ENCODE measurements around the gene TSNAXIP1.

TSNAXIP1 gene

GRCh38 chr16:67872631-67873434 lies 66.1 kb downstream of the TSNAXIP1 start, which contains the start of gene EDC4 (continued):
- peak; percentile 55; the same call in 1 of the 2 replicates for TF ChIP-seq ZBTB21 (tag by site-specific recombination; IDR thresholded peaks at IDR 0.05)
- peak; percentile 90 for TF ChIP-seq GLIS2 (tag by site-specific recombination; IDR thresholded peaks at IDR 0.05)
- TF ChIP-seq ZNF677 (tag by site-specific recombination; IDR thresholded peaks at IDR 0.05) = 0 out of 2 replicates have a peak, but pooled peaks have one; percentile 34
- 0 out of 2 replicates have a peak, but pooled peaks have one; percentile 66 for TF ChIP-seq ZNF626 (tag by site-specific recombination; IDR thresholded peaks at IDR 0.05)
- peak; percentile 68 for TF ChIP-seq ZEB2 (tag by site-specific recombination; IDR thresholded peaks at IDR 0.05)
- TF ChIP-seq, protein P1, sequence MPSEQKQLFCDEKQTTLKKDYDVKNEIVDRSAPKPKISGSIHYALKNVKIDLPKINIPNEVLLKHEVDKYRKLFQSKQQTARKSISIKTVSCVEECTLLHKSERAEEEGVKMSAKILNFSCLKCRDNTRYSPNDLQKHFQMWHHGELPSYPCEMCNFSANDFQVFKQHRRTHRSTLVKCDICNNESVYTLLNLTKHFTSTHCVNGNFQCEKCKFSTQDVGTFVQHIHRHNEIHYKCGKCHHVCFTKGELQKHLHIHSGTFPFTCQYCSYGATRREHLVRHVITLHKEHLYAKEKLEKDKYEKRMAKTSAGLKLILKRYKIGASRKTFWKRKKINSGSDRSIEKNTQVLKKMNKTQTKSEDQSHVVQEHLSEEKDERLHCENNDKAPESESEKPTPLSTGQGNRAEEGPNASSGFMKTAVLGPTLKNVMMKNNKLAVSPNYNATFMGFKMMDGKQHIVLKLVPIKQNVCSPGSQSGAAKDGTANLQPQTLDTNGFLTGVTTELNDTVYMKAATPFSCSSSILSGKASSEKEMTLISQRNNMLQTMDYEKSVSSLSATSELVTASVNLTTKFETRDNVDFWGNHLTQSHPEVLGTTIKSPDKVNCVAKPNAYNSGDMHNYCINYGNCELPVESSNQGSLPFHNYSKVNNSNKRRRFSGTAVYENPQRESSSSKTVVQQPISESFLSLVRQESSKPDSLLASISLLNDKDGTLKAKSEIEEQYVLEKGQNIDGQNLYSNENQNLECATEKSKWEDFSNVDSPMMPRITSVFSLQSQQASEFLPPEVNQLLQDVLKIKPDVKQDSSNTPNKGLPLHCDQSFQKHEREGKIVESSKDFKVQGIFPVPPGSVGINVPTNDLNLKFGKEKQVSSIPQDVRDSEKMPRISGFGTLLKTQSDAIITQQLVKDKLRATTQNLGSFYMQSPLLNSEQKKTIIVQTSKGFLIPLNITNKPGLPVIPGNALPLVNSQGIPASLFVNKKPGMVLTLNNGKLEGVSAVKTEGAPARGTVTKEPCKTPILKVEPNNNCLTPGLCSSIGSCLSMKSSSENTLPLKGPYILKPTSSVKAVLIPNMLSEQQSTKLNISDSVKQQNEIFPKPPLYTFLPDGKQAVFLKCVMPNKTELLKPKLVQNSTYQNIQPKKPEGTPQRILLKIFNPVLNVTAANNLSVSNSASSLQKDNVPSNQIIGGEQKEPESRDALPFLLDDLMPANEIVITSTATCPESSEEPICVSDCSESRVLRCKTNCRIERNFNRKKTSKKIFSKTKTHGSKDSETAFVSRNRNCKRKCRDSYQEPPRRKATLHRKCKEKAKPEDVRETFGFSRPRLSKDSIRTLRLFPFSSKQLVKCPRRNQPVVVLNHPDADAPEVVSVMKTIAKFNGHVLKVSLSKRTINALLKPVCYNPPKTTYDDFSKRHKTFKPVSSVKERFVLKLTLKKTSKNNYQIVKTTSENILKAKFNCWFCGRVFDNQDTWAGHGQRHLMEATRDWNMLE (tag by site-specific recombination; conservative IDR thresholded peaks at IDR 0.05; ENCODE audit: low read depth) = peak; percentile 51; the same call in 1 of the 2 replicates
- TF ChIP-seq TRIM28 (IDR thresholded peaks at IDR 0.05; ENCODE audit: borderline replicate concordance, low read length) = no peak
- peak; percentile 55; the same call in 1 of the 2 replicates for TF ChIP-seq GFI1B (tag by site-specific recombination; IDR thresholded peaks at IDR 0.05)
- 0 out of 2 replicates have a peak, but pooled peaks have one; percentile 18 for TF ChIP-seq OSR2 (tag by site-specific recombination; IDR thresholded peaks at IDR 0.05)
- TF ChIP-seq CTCF (tag by site-specific recombination; IDR thresholded peaks at IDR 0.05) = peak; percentile 6; the same call in 1 of the 2 replicates
- no peak for TF ChIP-seq ZNF658 (tag by site-specific recombination; IDR thresholded peaks at IDR 0.05)
- TF ChIP-seq ZNF184 (tag by site-specific recombination; IDR thresholded peaks at IDR 0.05) = peak; percentile 62; the same call in 1 of the 2 replicates
- TF ChIP-seq, protein P2, sequence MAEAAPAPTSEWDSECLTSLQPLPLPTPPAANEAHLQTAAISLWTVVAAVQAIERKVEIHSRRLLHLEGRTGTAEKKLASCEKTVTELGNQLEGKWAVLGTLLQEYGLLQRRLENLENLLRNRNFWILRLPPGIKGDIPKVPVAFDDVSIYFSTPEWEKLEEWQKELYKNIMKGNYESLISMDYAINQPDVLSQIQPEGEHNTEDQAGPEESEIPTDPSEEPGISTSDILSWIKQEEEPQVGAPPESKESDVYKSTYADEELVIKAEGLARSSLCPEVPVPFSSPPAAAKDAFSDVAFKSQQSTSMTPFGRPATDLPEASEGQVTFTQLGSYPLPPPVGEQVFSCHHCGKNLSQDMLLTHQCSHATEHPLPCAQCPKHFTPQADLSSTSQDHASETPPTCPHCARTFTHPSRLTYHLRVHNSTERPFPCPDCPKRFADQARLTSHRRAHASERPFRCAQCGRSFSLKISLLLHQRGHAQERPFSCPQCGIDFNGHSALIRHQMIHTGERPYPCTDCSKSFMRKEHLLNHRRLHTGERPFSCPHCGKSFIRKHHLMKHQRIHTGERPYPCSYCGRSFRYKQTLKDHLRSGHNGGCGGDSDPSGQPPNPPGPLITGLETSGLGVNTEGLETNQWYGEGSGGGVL (tag by site-specific recombination; IDR thresholded peaks at IDR 0.05) = peak; percentile 64
- TF ChIP-seq ZNF175 (tag by site-specific recombination; IDR thresholded peaks at IDR 0.05) = no peak
- TF ChIP-seq SP3 (tag by site-specific recombination; IDR thresholded peaks at IDR 0.05) = peak; percentile 86
- no peak for TF ChIP-seq ZNF776 (tag by site-specific recombination; IDR thresholded peaks at IDR 0.05; ENCODE audit: borderline replicate concordance)
- peak; percentile 90 for TF ChIP-seq ZNF335 (tag by site-specific recombination; conservative IDR thresholded peaks at IDR 0.05)
- TF ChIP-seq ZNF580 (tag by site-specific recombination; IDR thresholded peaks at IDR 0.05) = peak; percentile 99
- peak; percentile 77; the same call in 1 of the 2 replicates for TF ChIP-seq ZNF76 (tag by site-specific recombination; IDR thresholded peaks at IDR 0.05; ENCODE audit: borderline replicate concordance, low read depth)
- TF ChIP-seq, protein P3, sequence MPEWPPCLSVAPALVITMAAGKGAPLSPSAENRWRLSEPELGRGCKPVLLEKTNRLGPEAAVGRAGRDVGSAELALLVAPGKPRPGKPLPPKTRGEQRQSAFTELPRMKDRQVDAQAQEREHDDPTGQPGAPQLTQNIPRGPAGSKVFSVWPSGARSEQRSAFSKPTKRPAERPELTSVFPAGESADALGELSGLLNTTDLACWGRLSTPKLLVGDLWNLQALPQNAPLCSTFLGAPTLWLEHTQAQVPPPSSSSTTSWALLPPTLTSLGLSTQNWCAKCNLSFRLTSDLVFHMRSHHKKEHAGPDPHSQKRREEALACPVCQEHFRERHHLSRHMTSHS (tag by site-specific recombination; IDR thresholded peaks at IDR 0.05) = no peak
- TF ChIP-seq ZBTB1 (tag by site-specific recombination; IDR thresholded peaks at IDR 0.05) = no peak
- TF ChIP-seq, protein P4, sequence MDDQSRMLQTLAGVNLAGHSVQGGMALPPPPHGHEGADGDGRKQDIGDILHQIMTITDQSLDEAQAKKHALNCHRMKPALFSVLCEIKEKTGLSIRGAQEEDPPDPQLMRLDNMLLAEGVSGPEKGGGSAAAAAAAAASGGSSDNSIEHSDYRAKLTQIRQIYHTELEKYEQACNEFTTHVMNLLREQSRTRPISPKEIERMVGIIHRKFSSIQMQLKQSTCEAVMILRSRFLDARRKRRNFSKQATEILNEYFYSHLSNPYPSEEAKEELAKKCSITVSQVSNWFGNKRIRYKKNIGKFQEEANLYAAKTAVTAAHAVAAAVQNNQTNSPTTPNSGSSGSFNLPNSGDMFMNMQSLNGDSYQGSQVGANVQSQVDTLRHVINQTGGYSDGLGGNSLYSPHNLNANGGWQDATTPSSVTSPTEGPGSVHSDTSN (CRISPR knock-in tag; IDR thresholded peaks at IDR 0.05) = peak; percentile 58; the same call in 1 of the 2 replicates
- TF ChIP-seq ZNF19 (tag by site-specific recombination; IDR thresholded peaks at IDR 0.05; ENCODE audit: low read depth) = no peak
- TF ChIP-seq GLI2 (tag by site-specific recombination; IDR thresholded peaks at IDR 0.05; ENCODE audit: borderline replicate concordance, low read depth) = no peak
- peak; percentile 79; the same call in 1 of the 2 replicates for TF ChIP-seq ZNF2 (tag by site-specific recombination; IDR thresholded peaks at IDR 0.05)
- TF ChIP-seq REPIN1 (tag by site-specific recombination; IDR thresholded peaks at IDR 0.05; ENCODE audit: low read depth) = 0 out of 2 replicates have a peak, but pooled peaks have one; percentile 75
- TF ChIP-seq ZNF473 (tag by site-specific recombination; IDR thresholded peaks at IDR 0.05) = no peak
- TF ChIP-seq HOXD13 (CRISPR knock-in tag; IDR thresholded peaks at IDR 0.05; ENCODE audit: borderline replicate concordance) = 0 out of 2 replicates have a peak, but pooled peaks have one; percentile 6
- peak; percentile 78 for TF ChIP-seq KLF10 (tag by site-specific recombination; IDR thresholded peaks at IDR 0.05)

Data from HEK293 (cell line).